H9 (cell line): ENCODE measurements around the gene CEP170B. TPM values are rescaled to one million over a fixed set of nuclear protein-coding genes. Genes with fewer than 3 reads are reported as not detected.
A peak's percentile ranks its signal among the peaks of the same experiment; 100 is the strongest.
"Not testable (repeated sequence)": the region's sequence is repeated elsewhere in the genome, so short reads cannot be mapped to it uniquely, and the experiment has no call there.

Experiments
- DNase-seq: peaks from one replicate; pipeline ENCODE4 v3.0.0-alpha.2; 2017
- H2AFZ ChIP-seq: one replicate; pipeline ENCODE4 v1.6.1; 2013; ENCODE audit warnings: mild to moderate bottlenecking, low read length, control low read depth, moderate library complexity
- H2AK5ac ChIP-seq: 2 replicates; pipeline ENCODE4 v1.6.1; 2013; ENCODE audit warnings: low read length, control low read depth, mixed read lengths; ENCODE audit not compliant: insufficient read length
- H2BK120ac ChIP-seq: one replicate; pipeline ENCODE4 v1.6.1; 2013; ENCODE audit warnings: low read depth, mild to moderate bottlenecking, low read length, control low read depth, inconsistent platforms; ENCODE audit not compliant: poor library complexity, severe bottlenecking
- H2BK12ac ChIP-seq: 2 replicates; pipeline ENCODE4 v1.6.1; 2013; ENCODE audit warnings: low read length, control low read depth, mixed read lengths, low read depth; ENCODE audit not compliant: insufficient read length
- H2BK15ac ChIP-seq: 2 replicates; pipeline ENCODE4 v1.6.1; 2013; ENCODE audit warnings: low read depth, low read length, control low read depth
- H2BK20ac ChIP-seq: one replicate; pipeline ENCODE4 v1.6.1; 2013; ENCODE audit warnings: low read depth, mild to moderate bottlenecking, low read length, control low read depth, inconsistent platforms; ENCODE audit not compliant: poor library complexity, severe bottlenecking
- H2BK5ac ChIP-seq: 2 replicates; pipeline ENCODE4 v1.6.1; 2013; ENCODE audit warnings: low read length, control low read depth, mixed read lengths; ENCODE audit not compliant: insufficient read length
- H3K14ac ChIP-seq: 2 replicates; pipeline ENCODE4 v1.6.1; 2013; ENCODE audit warnings: low read length, control low read depth; ENCODE audit not compliant: insufficient read depth
- H3K18ac ChIP-seq: 2 replicates; pipeline ENCODE4 v1.6.1; 2013; ENCODE audit warnings: low read depth, mild to moderate bottlenecking, mixed read lengths, low read length, control low read depth; ENCODE audit not compliant: insufficient read length
- H3K23ac ChIP-seq: 2 replicates; pipeline ENCODE4 v1.6.1; 2013; ENCODE audit warnings: low read length, control low read depth, mixed read lengths, low read depth; ENCODE audit not compliant: insufficient read length
- H3K23me2 ChIP-seq: 2 replicates; pipeline ENCODE4 v1.6.1; 2013; ENCODE audit warnings: low read depth, mild to moderate bottlenecking, mixed read lengths, low read length, control low read depth; ENCODE audit not compliant: insufficient read length, poor library complexity, severe bottlenecking
- H3K27ac ChIP-seq: 2 replicates; pipeline ENCODE4 v1.5.1; 2013; ENCODE audit warnings: low read length, control low read depth, mixed read lengths, low read depth; ENCODE audit not compliant: insufficient read length
- H3K27me3 ChIP-seq: 2 replicates; pipeline ENCODE4 v1.6.1; 2013; ENCODE audit warnings: low read length, control low read depth, inconsistent platforms; ENCODE audit not compliant: insufficient read depth
- H3K4ac ChIP-seq: 2 replicates; pipeline ENCODE4 v1.6.1; 2013; ENCODE audit warnings: low read depth, mild to moderate bottlenecking, control low read depth, inconsistent platforms, low read length, moderate library complexity
- H3K4me1 ChIP-seq: 2 replicates; pipeline ENCODE4 v1.6.1; 2013; ENCODE audit warnings: low read length, control low read depth, inconsistent platforms; ENCODE audit not compliant: insufficient read depth
- H3K4me2 ChIP-seq: 2 replicates; pipeline ENCODE4 v1.6.1; 2013; ENCODE audit warnings: low read length, control low read depth, mixed read lengths; ENCODE audit not compliant: insufficient read length, insufficient read depth
- H3K56ac ChIP-seq: 2 replicates; pipeline ENCODE4 v1.6.1; 2013; ENCODE audit warnings: low read depth, mild to moderate bottlenecking, mixed read lengths, low read length, control low read depth; ENCODE audit not compliant: insufficient read length
- H3K79me1 ChIP-seq: 2 replicates; pipeline ENCODE4 v1.6.1; 2013; ENCODE audit warnings: low read depth, mild to moderate bottlenecking, moderate library complexity, low read length, control low read depth, inconsistent platforms; ENCODE audit not compliant: insufficient read depth, poor library complexity, severe bottlenecking
- H3K79me2 ChIP-seq: 2 replicates; pipeline ENCODE4 v1.6.1; 2013; ENCODE audit warnings: low read length, control low read depth, inconsistent platforms; ENCODE audit not compliant: insufficient read depth
- H3K9ac ChIP-seq: 2 replicates; pipeline ENCODE4 v1.6.1; 2013; ENCODE audit warnings: low read length, control low read depth, mixed read lengths; ENCODE audit not compliant: insufficient read length; ENCODE audit errors: extremely low read depth
- H3K9me3 ChIP-seq: one replicate; pipeline ENCODE4 v1.6.1; 2013; ENCODE audit warnings: low read depth, low read length, inconsistent platforms; ENCODE audit not compliant: control insufficient read depth
- H3T11ph ChIP-seq: one replicate; pipeline ENCODE4 v1.6.1; 2013; ENCODE audit warnings: mild to moderate bottlenecking, low read length, control low read depth, inconsistent platforms
- H4K20me1 ChIP-seq: one replicate; pipeline ENCODE4 v1.6.1; 2013; ENCODE audit not compliant: control insufficient read depth, insufficient read length, insufficient read depth
- H4K5ac ChIP-seq: 2 replicates; pipeline ENCODE4 v1.6.1; 2013; ENCODE audit warnings: low read depth, mild to moderate bottlenecking, mixed read lengths, low read length, control low read depth; ENCODE audit not compliant: insufficient read length
- H4K8ac ChIP-seq: replicated peaks from 2 replicates; pipeline ENCODE4 v1.6.1; 2013; ENCODE audit warnings: low read length, control low read depth, mixed read lengths, low read depth; ENCODE audit not compliant: insufficient read length
- H4K91ac ChIP-seq: 2 replicates; pipeline ENCODE4 v1.6.1; 2013; ENCODE audit warnings: low read depth, mild to moderate bottlenecking, moderate library complexity, mixed read lengths, low read length, control low read depth; ENCODE audit not compliant: insufficient read length
- H3K27ac Mint-ChIP-seq, 3 experiments: 2 replicates in 2 of 3; 3 replicates in 1 of 3; pipeline ENCODE4 v1.8.0; 2020 to 2021; ENCODE audit warnings: mixed read lengths in 3 of 3, mild to moderate bottlenecking in 1 of 3, moderate library complexity in 1 of 3
- H3K27me3 Mint-ChIP-seq: 2 replicates; pipeline ENCODE4 v1.8.0; 2021; ENCODE audit warnings: low read depth, mild to moderate bottlenecking, moderate library complexity, mixed read lengths
- H3K36me3 Mint-ChIP-seq, 3 experiments: 2 replicates in 2 of 3; 3 replicates in 1 of 3; pipeline ENCODE4 v1.8.0; 2020 to 2021; ENCODE audit warnings: low read depth in 3 of 3, mixed read lengths in 3 of 3; ENCODE audit not compliant: insufficient read depth in 1 of 3
- H3K4me1 Mint-ChIP-seq, 2 experiments: 2 replicates each; pipeline ENCODE4 v1.8.0; 2020; ENCODE audit warnings: mixed read lengths in 2 of 2
- H3K4me3 Mint-ChIP-seq, 2 experiments: 2 replicates in 1 of 2; 3 replicates in 1 of 2; pipeline ENCODE4 v1.8.0; 2020 to 2021; ENCODE audit warnings: mild to moderate bottlenecking in 2 of 2, mixed read lengths in 2 of 2, moderate library complexity in 1 of 2
- H3K9me3 Mint-ChIP-seq, 2 experiments: 2 replicates in 1 of 2; 3 replicates in 1 of 2; pipeline ENCODE4 v1.8.0; 2020; ENCODE audit warnings: mild to moderate bottlenecking in 2 of 2, mixed read lengths in 2 of 2, moderate library complexity in 1 of 2
- CTCF ChIP-seq: fragments of 200-600 bp; sonication (generic); conservative IDR thresholded peaks from 3 replicates; pipeline ENCODE4 v1.8.0; 2021; ENCODE audit warnings: antibody characterized with exemption, mild to moderate bottlenecking
- WGBS: extraction: QIAGEN DNeasy Blood & Tissue Kit; methylation state at CpG from one replicate; pipeline ENCODE4 v1.1.7; 2013; ENCODE audit warnings: missing lambda C conversion rate, low lambda C conversion rate, mixed read lengths; ENCODE audit not compliant: insufficient read length; ENCODE audit errors: extremely low coverage; 5-methylcytosine and 5-hydroxymethylcytosine counted together
- total RNA-seq: library from RNA; stranded (reverse); gene quantifications from 2 replicates; pipeline ENCODE4 v1.2.1, GENCODE V29; 2021

The CEP170B gene
- total RNA-seq, 1 experiment from 2014 or later: 28.8 TPM

- H3K4ac ChIP-seq: no peak overlapping the region
- no peak overlapping the region for H2BK120ac ChIP-seq
- no peaks in the 10 kb centered on the region for H3K9me3 ChIP-seq
- no peak overlapping the region for H2AFZ ChIP-seq
- Mint-ChIP-seq H3K9me3 (no peaks in the 10 kb centered on the region), H3K27me3 (peaks cover 17% of the 10 kb centered on the region), H3K4me1 (peaks cover 9 to 16% of the 10 kb centered on the region in 2 experiments), H3K36me3 (no peaks in the 10 kb centered on the region; a peak in 1 of 7 replicates), H3K4me3 (no peak overlapping the region), H3K27ac (peak overlapping the region; percentile 9 to 13 (median 9); a peak in 2 of 7 replicates)
- H4K8ac ChIP-seq: no peak overlapping the region
- H3K9ac ChIP-seq: no peak overlapping the region
- no peak overlapping the region for H3K27ac ChIP-seq
- no peak overlapping the region for H2BK5ac ChIP-seq
- DNase-seq: peak; percentile 32
- TF ChIP-seq CTCF: no peak
- H3K14ac ChIP-seq: no peak overlapping the region
- peaks cover 4% of the 10 kb centered on the region; the same call in 1 of the 2 replicates for H3K79me2 ChIP-seq
- no peaks in the 10 kb centered on the region for H3K79me1 ChIP-seq
- H4K5ac ChIP-seq: no peak overlapping the region
- no peak overlapping the region for H3K56ac ChIP-seq
- H3K27me3 ChIP-seq: no peaks in the 10 kb centered on the region
- no peak overlapping the region for H3T11ph ChIP-seq
- no peak overlapping the region for H2AK5ac ChIP-seq
- H2BK12ac ChIP-seq: no peak overlapping the region
- H4K91ac ChIP-seq: no peak overlapping the region
- H3K23me2 ChIP-seq: peaks cover 4% of the 10 kb centered on the region
- H2BK20ac ChIP-seq: no peak overlapping the region
- no peak overlapping the region for H3K23ac ChIP-seq
- no peak overlapping the region for H3K18ac ChIP-seq
- H2BK15ac ChIP-seq: no peak overlapping the region
- H3K4me2 ChIP-seq: no peak overlapping the region
- no peaks in the 10 kb centered on the region; the same call in 1 of the 2 replicates for H3K4me1 ChIP-seq
- H4K20me1 ChIP-seq: no peaks in the 10 kb centered on the region
- no CpG with 5 or more reads among the region's 25 CpGs for WGBS
These were observed 7.9 kb upstream of the CEP170B start for GRCh38 chr14:104856869-104857860.

- DNase-seq, H3K9ac ChIP-seq: not testable (repeated sequence)
These were observed 7.1 kb upstream of the CEP170B start for GRCh38 chr14:104857931-104858330.

More at GRCh38 chr14:104857931-104858330, 7.1 kb upstream of the CEP170B start:
- H3K27me3 ChIP-seq, H2BK20ac ChIP-seq, H3K4me1 ChIP-seq, H4K5ac ChIP-seq, H2BK12ac ChIP-seq, H2BK15ac ChIP-seq, H2BK5ac ChIP-seq, H3K79me2 ChIP-seq, H2BK120ac ChIP-seq, H3K18ac ChIP-seq, H3K23me2 ChIP-seq, H4K20me1 ChIP-seq, H3K27ac Mint-ChIP-seq, H3K23ac ChIP-seq, H2AK5ac ChIP-seq, H3K14ac ChIP-seq, H3K36me3 Mint-ChIP-seq, H3K9me3 Mint-ChIP-seq, H3T11ph ChIP-seq, H3K4me2 ChIP-seq, H4K91ac ChIP-seq, H3K79me1 ChIP-seq, H3K9me3 ChIP-seq, H4K8ac ChIP-seq, H3K56ac ChIP-seq, H2AFZ ChIP-seq, H3K27ac ChIP-seq, H3K4ac ChIP-seq, H3K4me3 Mint-ChIP-seq: not testable (repeated sequence)
- no CpG with 5 or more reads among the region's 6 CpGs for WGBS
- Mint-ChIP-seq H3K27me3 (peaks cover 11% of the 10 kb centered on the region), H3K4me1 (peaks cover 7 to 14% of the 10 kb centered on the region in 2 experiments)
